ENCODE results near the gene FAM83D. TPM values are rescaled to one million over a fixed set of nuclear protein-coding genes. Genes with fewer than 3 reads are reported as not detected.

The FAM83D gene
- total RNA-seq, 1 donor from 2014 or later = 0.53 TPM

DNA sequence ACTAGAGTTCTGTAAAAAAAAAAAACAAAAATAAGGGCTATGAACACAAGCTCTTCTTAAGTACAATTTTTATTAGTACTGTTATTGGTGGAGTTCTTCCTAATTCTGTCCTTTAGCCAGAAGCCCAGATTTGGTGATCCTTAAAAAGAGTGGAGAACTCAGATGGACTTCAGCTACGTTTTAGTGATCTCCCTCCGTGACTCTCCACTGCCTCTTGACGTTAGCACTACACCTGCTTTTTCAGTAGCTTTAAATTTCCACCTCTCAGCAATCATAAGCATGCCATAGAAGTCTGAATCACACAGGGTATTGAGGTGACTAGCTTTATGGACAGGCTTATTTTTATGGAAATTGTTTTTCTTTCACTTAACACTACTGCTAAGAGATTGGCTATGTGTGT is 53.6 kb downstream of the FAM83D start:
- no peak for DNase-seq (ENCODE audit: low spot score in 2 of 2)
- H3K27ac ChIP-seq = peak overlapping the region in 1 of 2 donors; percentile 21
- H3K27me3 ChIP-seq = no peaks in the 10 kb centered on the region
- intact Hi-C loops (cut with DNase I) = no loop called here
- H3K9me3 ChIP-seq = no peaks in the 10 kb centered on the region
- TF ChIP-seq, protein P1, sequence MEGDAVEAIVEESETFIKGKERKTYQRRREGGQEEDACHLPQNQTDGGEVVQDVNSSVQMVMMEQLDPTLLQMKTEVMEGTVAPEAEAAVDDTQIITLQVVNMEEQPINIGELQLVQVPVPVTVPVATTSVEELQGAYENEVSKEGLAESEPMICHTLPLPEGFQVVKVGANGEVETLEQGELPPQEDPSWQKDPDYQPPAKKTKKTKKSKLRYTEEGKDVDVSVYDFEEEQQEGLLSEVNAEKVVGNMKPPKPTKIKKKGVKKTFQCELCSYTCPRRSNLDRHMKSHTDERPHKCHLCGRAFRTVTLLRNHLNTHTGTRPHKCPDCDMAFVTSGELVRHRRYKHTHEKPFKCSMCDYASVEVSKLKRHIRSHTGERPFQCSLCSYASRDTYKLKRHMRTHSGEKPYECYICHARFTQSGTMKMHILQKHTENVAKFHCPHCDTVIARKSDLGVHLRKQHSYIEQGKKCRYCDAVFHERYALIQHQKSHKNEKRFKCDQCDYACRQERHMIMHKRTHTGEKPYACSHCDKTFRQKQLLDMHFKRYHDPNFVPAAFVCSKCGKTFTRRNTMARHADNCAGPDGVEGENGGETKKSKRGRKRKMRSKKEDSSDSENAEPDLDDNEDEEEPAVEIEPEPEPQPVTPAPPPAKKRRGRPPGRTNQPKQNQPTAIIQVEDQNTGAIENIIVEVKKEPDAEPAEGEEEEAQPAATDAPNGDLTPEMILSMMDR (IDR thresholded peaks at IDR 0.05) = no peak
- H3K36me3 ChIP-seq = peaks cover 4 to 5% of the 10 kb centered on the region in 2 donors
- no peak overlapping the region for H3K4me3 ChIP-seq
- peaks cover 1 to 13% of the 10 kb centered on the region in 2 donors for H3K4me1 ChIP-seq

DNA sequence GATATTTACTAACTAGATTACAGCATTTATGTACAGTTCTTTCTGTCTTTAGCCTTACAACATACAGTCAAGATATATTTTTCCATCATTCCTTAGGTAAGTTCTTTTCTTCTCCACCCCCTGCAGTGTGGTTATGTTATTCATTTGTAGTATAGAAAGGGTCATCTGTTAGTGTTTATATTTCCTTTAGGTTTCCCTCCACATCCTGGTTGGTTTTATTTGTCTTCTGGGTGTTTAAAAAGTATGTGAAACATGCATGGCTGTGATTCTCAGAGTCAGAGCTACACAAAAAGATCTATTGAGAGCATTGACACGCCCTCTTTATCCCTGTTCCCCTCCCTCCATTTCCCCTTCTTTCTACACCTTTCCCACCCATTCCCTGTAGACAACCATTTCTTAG is 56.1 kb downstream of the FAM83D start:
- H3K4me1 ChIP-seq = peaks cover 6 to 23% of the 10 kb centered on the region in 2 donors
- no peaks in the 10 kb centered on the region for H3K27me3 ChIP-seq
- no peak for DNase-seq (ENCODE audit: low spot score in 2 of 2)
- H3K4me3 ChIP-seq = no peak overlapping the region
- H3K36me3 ChIP-seq = peaks cover 4 to 5% of the 10 kb centered on the region in 2 donors
- no peak overlapping the region for H3K27ac ChIP-seq
- H3K9me3 ChIP-seq = no peaks in the 10 kb centered on the region
- intact Hi-C loops (cut with DNase I) = loop anchor here (2.0 kb wide), 1 partner anchor 17 kb away; no protein-coding TSS in a partner anchor
- TF ChIP-seq, protein P1 (IDR thresholded peaks at IDR 0.05) = no peak

DNA sequence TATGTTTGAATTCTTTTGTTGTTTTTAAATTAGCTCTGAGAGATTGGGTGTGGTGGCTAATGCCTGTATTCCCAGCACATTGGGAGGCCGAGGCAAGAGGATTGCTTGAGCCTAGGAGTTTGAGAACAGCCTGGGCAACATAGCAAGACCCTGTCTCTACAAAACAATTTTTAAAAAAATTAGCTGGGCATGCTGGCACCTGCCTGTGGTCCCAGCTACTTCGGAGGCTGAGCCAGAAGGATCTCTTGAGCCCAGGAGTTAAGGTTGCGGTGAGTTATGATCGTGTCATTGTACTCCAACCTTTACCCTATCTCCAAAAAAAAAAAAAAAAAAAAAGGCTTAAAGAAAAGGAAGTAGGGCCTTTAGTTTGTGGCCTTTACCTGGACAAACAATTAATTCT is 58.8 kb downstream of the FAM83D start:
- Histone ChIP-seq H3K4me3 (no peak overlapping the region), H3K4me1 (peaks cover 6 to 13% of the 10 kb centered on the region in 2 donors), H3K27ac (peak overlapping the region; percentile 54 to 64), H3K36me3 (peaks cover 5 to 10% of the 10 kb centered on the region in 2 donors), H3K9me3 (no peaks in the 10 kb centered on the region), H3K27me3 (no peaks in the 10 kb centered on the region)
- no peak for DNase-seq (ENCODE audit: low spot score in 2 of 2)
- intact Hi-C loops (cut with DNase I) = no loop called here
- TF ChIP-seq, protein P1 (IDR thresholded peaks at IDR 0.05) = no peak

DNA sequence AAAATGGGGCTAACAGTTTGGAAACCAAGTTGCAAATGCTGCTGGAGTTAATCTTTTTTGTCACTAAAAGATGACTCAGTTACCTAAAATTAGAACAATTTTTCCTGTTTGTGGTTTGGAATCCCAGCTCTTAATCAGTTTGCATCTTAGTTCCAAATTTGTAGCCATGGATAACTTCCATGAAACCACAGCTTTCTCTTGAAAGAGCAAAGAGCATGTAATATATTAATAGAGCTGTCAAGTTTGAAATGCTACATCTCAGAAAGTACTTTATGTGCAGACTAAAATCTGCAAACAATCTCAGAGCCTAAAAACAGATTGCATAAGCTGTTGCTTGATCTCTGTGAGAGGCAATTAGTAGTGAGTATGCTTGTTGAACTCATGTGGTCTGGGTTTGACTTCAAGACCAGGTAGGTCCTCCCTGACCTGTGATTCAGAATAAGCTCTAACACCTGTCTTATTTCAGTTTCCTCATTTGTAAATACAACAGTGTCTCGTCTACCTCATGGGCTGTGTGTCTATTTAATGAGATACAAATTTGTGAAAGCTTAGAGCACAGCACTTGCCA is 59.5 kb downstream of the FAM83D start:
- TF ChIP-seq, protein P1 (IDR thresholded peaks at IDR 0.05) = no peak
- DNase-seq (ENCODE audit: low spot score in 2 of 2) = no peak
- Histone ChIP-seq H3K4me3 (peak overlapping the region in 1 of 2 donors; percentile 11), H3K4me1 (peaks cover 6 to 13% of the 10 kb centered on the region in 2 donors), H3K9me3 (no peaks in the 10 kb centered on the region), H3K27me3 (no peaks in the 10 kb centered on the region), H3K27ac (peak overlapping the region; percentile 54 to 64), H3K36me3 (peaks cover 10 to 11% of the 10 kb centered on the region in 2 donors)
- intact Hi-C loops (cut with DNase I) = no loop called here

DNA sequence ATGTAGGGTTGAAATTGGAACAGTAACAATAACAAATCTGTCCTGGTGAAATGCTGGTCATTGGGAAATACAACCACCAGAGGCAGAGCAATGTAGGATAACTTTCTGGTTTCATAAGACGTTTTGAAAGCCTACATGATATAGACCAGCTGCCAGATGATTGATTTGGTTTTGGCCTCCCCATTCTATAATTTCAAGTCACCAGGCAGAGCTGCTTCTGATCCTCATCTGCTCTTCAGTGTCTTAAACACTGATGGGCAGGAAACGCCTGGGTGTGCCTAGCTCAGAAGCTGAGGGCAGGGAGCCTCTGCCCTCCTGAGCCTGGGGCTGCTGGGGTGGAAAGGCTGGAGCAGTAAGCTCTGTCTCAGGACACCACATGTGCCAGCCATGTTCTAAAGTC is 60.4 kb downstream of the FAM83D start:
- Histone ChIP-seq H3K27ac (peak overlapping the region; percentile 22 to 64), H3K9me3 (no peaks in the 10 kb centered on the region), H3K27me3 (no peaks in the 10 kb centered on the region), H3K36me3 (peaks cover 10 to 15% of the 10 kb centered on the region in 2 donors), H3K4me3 (no peak overlapping the region), H3K4me1 (peaks cover 6 to 13% of the 10 kb centered on the region in 2 donors)
- no peak for DNase-seq (ENCODE audit: low spot score in 2 of 2)
- TF ChIP-seq, protein P1 (IDR thresholded peaks at IDR 0.05) = no peak
- intact Hi-C loops (cut with DNase I) = no loop called here

All from ascending aorta (tissue), 2 donors.